CD4-positive, alpha-beta memory T cell (primary cell): ENCODE results near the gene DELE1. TPM values are rescaled to one million over a fixed set of nuclear protein-coding genes. Genes with fewer than 3 reads are reported as not detected.
A peak's percentile ranks its signal among the peaks of the same experiment; 100 is the strongest.

ENCODE experiments used
- CTCF ChIA-PET: fragments of 350-600 bp; sonication (Branson Sonifier 250); formaldehyde crosslinking; loops from one replicate; lab custom pipeline; 2021; ENCODE audit warnings: inconsistent platforms; ENCODE audit not compliant: partially characterized antibody; lab: Charles Lee
- POLR2A ChIA-PET: fragments of 350-600 bp; sonication (Branson Sonifier 250); formaldehyde crosslinking; loops from one replicate; lab custom pipeline; 2021; ENCODE audit not compliant: partially characterized antibody; lab: Charles Lee
- DNase-seq, 5 donors: peaks; one replicate each; pipeline versions ENCODE4 v3.0.0 to v3.0.0-alpha.2; 2020 to 2022; ENCODE audit warnings: mixed read lengths in 1 of 5
- H3K27ac ChIP-seq: one replicate; pipeline ENCODE4 v1.7.0; 2013; ENCODE audit warnings: low read depth, low read length
- H3K27me3 ChIP-seq: 2 replicates; pipeline ENCODE4 v1.7.0; 2013; ENCODE audit warnings: mild to moderate bottlenecking, low read length, moderate library complexity; ENCODE audit not compliant: insufficient read depth
- H3K36me3 ChIP-seq: 2 replicates; pipeline ENCODE4 v1.7.0; 2013; ENCODE audit warnings: mild to moderate bottlenecking, low read length, moderate library complexity; ENCODE audit not compliant: insufficient read depth
- H3K4me1 ChIP-seq: 2 replicates; pipeline ENCODE4 v1.7.0; 2013; ENCODE audit warnings: mild to moderate bottlenecking, low read length, moderate library complexity; ENCODE audit not compliant: insufficient read depth
- H3K4me3 ChIP-seq, 2 donors: one replicate each; pipeline ENCODE4 v1.7.0; 2013; ENCODE audit warnings: low read length in 2 of 2, mild to moderate bottlenecking in 1 of 2
- H3K9me3 ChIP-seq, 2 donors: one replicate each; pipeline ENCODE4 v1.7.0; 2013; ENCODE audit warnings: low read length in 2 of 2, control low read depth in 1 of 2; ENCODE audit not compliant: control insufficient read depth in 1 of 2
- H3K27ac Mint-ChIP-seq, 7 donors: one replicate each; pipeline ENCODE4 v1.8.0; 2020 to 2021; ENCODE audit warnings: mixed read lengths in 7 of 7, mild to moderate bottlenecking in 6 of 7, inconsistent platforms in 3 of 7, moderate library complexity in 3 of 7
- H3K27me3 Mint-ChIP-seq, 2 donors: one replicate each; pipeline ENCODE4 v1.8.0; 2020 to 2021; ENCODE audit warnings: mixed read lengths in 2 of 2
- H3K36me3 Mint-ChIP-seq, 2 donors: one replicate each; pipeline ENCODE4 v1.8.0; 2020 to 2021; ENCODE audit warnings: mixed read lengths in 2 of 2, inconsistent platforms in 1 of 2, mild to moderate bottlenecking in 1 of 2
- H3K4me1 Mint-ChIP-seq, 4 donors: one replicate each; pipeline ENCODE4 v1.8.0; 2020 to 2021; ENCODE audit warnings: mixed read lengths in 4 of 4, mild to moderate bottlenecking in 1 of 4
- H3K4me3 Mint-ChIP-seq, 8 donors: one replicate each; pipeline ENCODE4 v1.8.0; 2020 to 2021; ENCODE audit warnings: mixed read lengths in 8 of 8, mild to moderate bottlenecking in 7 of 8, moderate library complexity in 6 of 8, inconsistent platforms in 3 of 8
- H3K9me3 Mint-ChIP-seq, 8 donors: one replicate each; pipeline ENCODE4 v1.8.0; 2020 to 2021; ENCODE audit warnings: mixed read lengths in 8 of 8, mild to moderate bottlenecking in 5 of 8, inconsistent platforms in 3 of 8, moderate library complexity in 1 of 8
- intact Hi-C: fragments of 100-400 bp; cut with micrococcal nuclease; formaldehyde crosslinking; loops from one replicate; pipeline ENCODE4 v1.15.1; 2023
- polyA plus RNA-seq, 2 donors: library from polyadenylated mRNA; unstranded; fragments of 300-500 nt; fragmentation: Illumina TruSeq; gene quantifications; one replicate each; pipeline ENCODE4 v1.2.3, GENCODE V29; 2021
- total RNA-seq, 2 experiments: library from RNA; stranded (reverse); gene quantifications; one replicate each; pipeline ENCODE4 v1.2.3, GENCODE V29; 2021

DELE1 gene
- total RNA-seq, result 10 to 100 TPM; 73.2 to 83.1 TPM
- polyA plus RNA-seq, result 10 to 100 TPM; 31.4 to 44.3 TPM

GRCh38 chr5:141923448-141924313 is at the start of gene DELE1:
Gene DELE1, plus strand, starts transcription at chr5:141923871. Its CDS starts 71 bp downstream, at chr5:141923942.
- Histone ChIP-seq H3K9me3 (no peaks in the 10 kb centered on the region), H3K4me3 (peak within 1 kb of the TSS; percentile 76 to 93), H3K36me3 (peaks cover 33% of the 10 kb centered on the region), H3K4me1 (peaks cover 31% of the 10 kb centered on the region), H3K27ac (peak within 1 kb of the TSS; percentile 99), H3K27me3 (no peaks in the 10 kb centered on the region)
- intact Hi-C loops, result loop anchor here (1.0 to 2.0 kb wide), 5 partner anchors 37 to 231 kb away; partner anchors contain the start of genes PCDH1 and RNF14
- POLR2A ChIA-PET, result interaction anchor here (0.7 to 3.8 kb wide), 23 partner anchors 9 to 287 kb away, joined by 3 to 36 read pairs (median 6); partner anchors contain the start of genes ARAP3, FCHSD1, HDAC3 and PCDH1
- H3K9me3 Mint-ChIP-seq, result no peaks in the 10 kb centered on the region
- DNase-seq, result peak; percentile 89 to 92 (median 92)
- peak within 1 kb of the TSS; percentile 95 to 98 (median 97) for H3K27ac Mint-ChIP-seq
- peak within 1 kb of the TSS; percentile 87 to 97 (median 92) for H3K4me3 Mint-ChIP-seq
- CTCF ChIA-PET, result interaction anchor here (0.7 to 5.4 kb wide), 17 partner anchors 9 to 332 kb away, joined by 3 to 35 read pairs (median 4); partner anchors contain the start of genes PCDH1, PCDH12 and RNF14
- H3K27me3 Mint-ChIP-seq, result no peaks in the 10 kb centered on the region
- H3K4me1 Mint-ChIP-seq, result peaks cover 14 to 48% (median 34%) of the 10 kb centered on the region in 4 donors
- peaks cover 33 to 39% of the 10 kb centered on the region in 2 donors for H3K36me3 Mint-ChIP-seq

- Histone ChIP-seq H3K9me3 (no peaks in the 10 kb centered on the region), H3K4me1 (peaks cover 31% of the 10 kb centered on the region), H3K27me3 (peaks cover 40% of the 10 kb centered on the region), H3K4me3 (no peak overlapping the region), H3K27ac (no peak overlapping the region), H3K36me3 (no peaks in the 10 kb centered on the region)
- peaks cover 42 to 65% of the 10 kb centered on the region in 2 donors for H3K27me3 Mint-ChIP-seq
- H3K4me3 Mint-ChIP-seq, result no peak overlapping the region
- H3K36me3 Mint-ChIP-seq, result no peaks in the 10 kb centered on the region
- ChIA-PET POLR2A (no interaction called here), CTCF (interaction anchor here (1.7 kb wide), 1 partner anchor 171 kb away, joined by 9 read pairs; no protein-coding TSS in a partner anchor)
- no peaks in the 10 kb centered on the region for H3K9me3 Mint-ChIP-seq
- intact Hi-C loops, result no loop called here
- no peak for DNase-seq
- no peak overlapping the region for H3K27ac Mint-ChIP-seq
- H3K4me1 Mint-ChIP-seq, result peaks cover 13 to 27% (median 17%) of the 10 kb centered on the region in 4 donors
Observed at GRCh38 chr5:141873933-141874261, 49.8 kb upstream of the DELE1 start.

GRCh38 chr5:141874262-141874964 is 49.3 kb upstream of the DELE1 start:
- intact Hi-C loops, result no loop called here
- Mint-ChIP-seq H3K4me1 (peaks cover 17 to 33% (median 22%) of the 10 kb centered on the region in 4 donors), H3K9me3 (no peaks in the 10 kb centered on the region), H3K27ac (no peak overlapping the region), H3K4me3 (peak overlapping the region in 1 of 8 donors; percentile 57), H3K27me3 (peaks cover 44 to 68% of the 10 kb centered on the region in 2 donors), H3K36me3 (no peaks in the 10 kb centered on the region)
- H3K27me3 ChIP-seq, result peaks cover 40% of the 10 kb centered on the region
- POLR2A ChIA-PET, result no interaction called here
- no peak overlapping the region for H3K4me3 ChIP-seq
- no peak for DNase-seq
- H3K27ac ChIP-seq, result no peak overlapping the region
- H3K9me3 ChIP-seq, result no peaks in the 10 kb centered on the region
- H3K36me3 ChIP-seq, result no peaks in the 10 kb centered on the region
- peaks cover 36% of the 10 kb centered on the region for H3K4me1 ChIP-seq
- CTCF ChIA-PET, result interaction anchor here (1.1 to 1.7 kb wide), 2 partner anchors 172 to 183 kb away, joined by 3 to 9 read pairs; no protein-coding TSS in a partner anchor

DNA sequence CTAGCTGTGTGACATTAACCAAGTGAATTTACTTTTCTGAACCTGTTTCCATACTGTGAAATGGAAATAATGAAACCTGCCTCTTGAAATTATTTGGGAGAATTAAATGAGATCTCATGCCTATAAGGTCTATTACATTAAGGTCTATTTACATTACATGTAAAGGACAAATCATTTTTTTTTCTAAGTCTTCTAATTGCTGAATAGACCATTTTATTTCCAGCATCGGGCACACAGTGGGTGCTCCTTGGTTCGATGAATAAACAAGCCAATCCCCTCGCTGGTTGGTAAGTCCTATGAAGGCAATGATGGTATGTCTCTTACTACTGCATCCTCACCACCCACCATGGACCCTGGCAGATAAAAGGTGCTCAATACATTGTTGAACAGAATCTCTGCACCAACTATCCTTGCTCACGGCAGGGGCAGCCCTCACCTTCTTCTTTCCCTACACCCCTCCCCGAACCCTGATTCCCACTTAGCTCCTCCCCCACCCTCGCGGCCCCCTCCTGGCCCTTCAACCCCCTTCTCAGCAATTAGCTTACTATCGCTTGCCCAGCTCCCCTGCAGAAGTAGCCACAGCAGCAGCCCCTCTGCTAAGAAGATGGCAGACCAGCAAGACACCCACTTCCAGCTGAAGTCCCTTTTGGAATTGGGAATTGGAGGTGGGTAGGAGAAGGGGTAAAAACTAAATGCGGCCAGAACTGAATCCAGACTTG is 48.5 kb upstream of the DELE1 start:
- peaks cover 40% of the 10 kb centered on the region for H3K27me3 ChIP-seq
- POLR2A ChIA-PET, result interaction anchor here (1.4 kb wide), 1 partner anchor 182 kb away, joined by 3 read pairs; no protein-coding TSS in a partner anchor
- H3K4me3 Mint-ChIP-seq, result peak overlapping the region; percentile 27 to 62 (median 55)
- no peak overlapping the region for H3K4me3 ChIP-seq
- H3K27me3 Mint-ChIP-seq, result peaks cover 46 to 63% of the 10 kb centered on the region in 2 donors
- peaks cover 40% of the 10 kb centered on the region for H3K4me1 ChIP-seq
- H3K27ac Mint-ChIP-seq, result no peak overlapping the region
- no peaks in the 10 kb centered on the region for H3K9me3 Mint-ChIP-seq
- no peak overlapping the region for H3K27ac ChIP-seq
- no peaks in the 10 kb centered on the region for H3K36me3 ChIP-seq
- DNase-seq, result no peak
- no peaks in the 10 kb centered on the region for H3K36me3 Mint-ChIP-seq
- peaks cover 19 to 38% (median 24%) of the 10 kb centered on the region in 4 donors for H3K4me1 Mint-ChIP-seq
- no peaks in the 10 kb centered on the region for H3K9me3 ChIP-seq
- CTCF ChIA-PET, result interaction anchor here (0.5 to 1.7 kb wide), 3 partner anchors 58 to 183 kb away, joined by 3 to 9 read pairs (median 3); no protein-coding TSS in a partner anchor
- intact Hi-C loops, result loop anchor here (5.0 kb wide), 1 partner anchor 267 kb away; no protein-coding TSS in a partner anchor

DNA sequence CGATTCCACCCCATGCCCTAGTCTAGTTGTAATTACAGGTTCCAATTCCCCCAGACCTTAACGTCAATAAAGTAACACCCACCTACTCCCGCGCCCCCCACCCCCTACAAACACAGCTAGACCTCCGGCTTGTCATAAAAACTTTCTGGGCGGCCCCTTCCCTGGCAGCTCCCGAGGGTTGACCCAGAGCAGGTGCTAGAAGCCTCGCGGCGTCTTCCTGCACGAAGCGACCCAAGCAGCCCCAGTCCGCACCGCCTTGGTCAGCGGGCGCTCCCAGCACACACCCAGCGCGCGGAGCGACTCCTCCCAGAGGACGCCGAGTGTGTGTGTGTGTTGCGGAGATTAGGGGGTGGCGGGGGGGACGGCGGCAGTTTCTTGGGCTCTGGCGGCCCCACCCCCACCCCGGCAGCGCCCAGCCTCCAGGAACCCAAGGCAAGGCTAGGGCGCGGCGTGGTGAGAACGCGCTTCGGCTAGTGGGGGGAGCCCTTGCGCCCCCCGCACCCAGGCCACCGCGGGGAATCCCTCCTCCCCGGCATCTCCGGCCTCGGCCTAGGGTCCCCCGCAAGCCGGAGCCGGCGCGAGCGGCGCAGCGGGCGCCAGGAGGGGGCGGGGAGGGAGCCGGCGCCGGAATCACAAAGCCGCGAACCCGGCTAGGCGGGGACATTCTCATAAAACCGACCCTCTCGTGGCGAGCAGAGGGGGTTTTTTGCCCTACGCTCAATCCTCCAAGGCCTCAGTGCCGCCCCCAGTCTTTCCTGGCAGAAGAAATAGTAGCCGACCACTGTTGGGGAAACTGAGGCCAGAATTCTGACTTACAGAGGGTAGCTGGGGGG is 47.7 kb upstream of the DELE1 start:
- Histone ChIP-seq H3K27ac (no peak overlapping the region), H3K9me3 (no peaks in the 10 kb centered on the region), H3K36me3 (no peaks in the 10 kb centered on the region), H3K4me1 (peaks cover 40% of the 10 kb centered on the region), H3K4me3 (peak overlapping the region in 1 of 2 donors; percentile 19), H3K27me3 (peaks cover 40% of the 10 kb centered on the region)
- peaks cover 19 to 45% (median 24%) of the 10 kb centered on the region in 4 donors for H3K4me1 Mint-ChIP-seq
- peak overlapping the region; percentile 27 to 71 (median 56) for H3K4me3 Mint-ChIP-seq
- H3K27ac Mint-ChIP-seq, result no peak overlapping the region
- intact Hi-C loops, result loop anchor here (5.0 kb wide), 1 partner anchor 266 kb away; no protein-coding TSS in a partner anchor
- no peaks in the 10 kb centered on the region for H3K36me3 Mint-ChIP-seq
- peaks cover 0 to 2% (median 0%) of the 10 kb centered on the region in 8 donors for H3K9me3 Mint-ChIP-seq
- peaks cover 43 to 64% of the 10 kb centered on the region in 2 donors for H3K27me3 Mint-ChIP-seq
- DNase-seq, result no peak
- ChIA-PET CTCF (interaction anchor here (0.6 to 8.4 kb wide), 6 partner anchors 8 to 184 kb away, joined by 3 to 155 read pairs (median 35); partner anchors contain the start of gene PCDH12), POLR2A (interaction anchor here (0.7 to 4.6 kb wide), 4 partner anchors 49 to 183 kb away, joined by 3 to 32 read pairs (median 4); no protein-coding TSS in a partner anchor)
